ENCODE results near the gene PGAP6. TPM values are rescaled to one million over a fixed set of nuclear protein-coding genes. Genes with fewer than 3 reads are reported as not detected.

The PGAP6 gene
- total and polyA plus RNA-seq, 2 of the 4 experiments (the other 2 are of a cell fraction): 49.1 to 124 TPM

DNA sequence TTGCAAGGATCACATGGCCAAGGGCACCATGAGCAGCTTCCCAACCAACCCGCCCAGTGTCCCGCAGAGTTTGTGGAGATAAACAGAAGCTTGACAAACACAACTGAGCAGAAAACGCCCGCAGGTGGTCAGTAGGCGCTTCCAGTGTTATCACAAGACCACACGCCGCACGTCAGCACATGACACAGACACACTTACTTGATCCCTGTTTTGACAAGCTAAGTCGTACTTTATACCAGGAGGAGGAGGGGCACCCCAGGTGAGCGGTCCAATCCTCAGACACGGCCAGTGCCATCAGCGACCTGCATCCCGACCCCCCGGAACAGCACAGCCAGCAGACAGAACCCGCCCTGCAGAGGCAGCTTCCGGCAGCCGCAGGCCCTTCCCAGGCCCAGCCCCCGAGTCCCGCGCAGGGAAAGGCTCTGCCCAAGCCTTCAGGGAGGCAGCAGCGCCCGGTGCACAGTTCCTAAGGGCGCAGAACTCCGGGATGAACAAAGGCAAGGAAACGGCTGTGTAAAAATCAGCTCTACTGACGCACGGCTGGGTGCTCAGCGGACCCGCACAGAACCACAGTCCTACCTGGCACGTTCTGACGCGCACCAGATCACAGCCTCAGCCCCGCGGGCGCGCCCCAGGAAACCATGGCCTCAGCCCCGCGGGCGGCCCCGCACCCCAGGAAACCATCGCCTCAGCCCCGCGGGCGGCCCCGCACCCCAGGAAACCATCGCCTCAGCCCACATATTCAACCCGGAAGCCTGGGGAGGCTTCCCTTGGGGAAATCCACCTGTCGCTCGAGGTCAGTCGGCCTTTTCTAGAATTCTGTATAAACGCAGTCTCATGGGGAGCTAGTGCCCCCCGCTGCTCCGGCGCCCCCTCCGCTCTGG is 57.1 kb downstream of the PGAP6 start:
- BruUV-seq (replicated peaks): no TSS peak
- dilution Hi-C loops (cut with HindIII; ENCODE audit: low sequenced_read_pairs, unreplicated experiment): no loop called here

More for the DNA sequence above, 57.1 kb downstream of the PGAP6 start:
- Histone ChIP-seq H3K9me3 (ENCODE audit: control insufficient read depth, insufficient read depth, low read length) (no peaks in the 10 kb centered on the region), H3K4ac (ENCODE audit: low read depth, low read length) (no peak overlapping the region), H3K23ac (ENCODE audit: low read depth, low read length) (no peak overlapping the region), H3K9me1 (ENCODE audit: insufficient read depth, low read length) (peaks cover 26% of the 10 kb centered on the region), H3K4me3 (ENCODE audit: insufficient read depth, low read depth, low read length) (no peak overlapping the region), H4K8ac (ENCODE audit: low read depth in 2 of 2, low read length in 2 of 2) (no peak overlapping the region), H3K27ac (ENCODE audit: insufficient read depth, low read length) (no peak overlapping the region), H3K18ac (ENCODE audit: low read depth, low read length) (no peak overlapping the region), H3K4me2 (ENCODE audit: low read depth, low read length) (no peak overlapping the region), H4K20me1 (ENCODE audit: insufficient read depth, low read length) (peaks cover 80% of the 10 kb centered on the region), H2BK15ac (ENCODE audit: low read depth, low read length) (no peak overlapping the region), H3K9ac (ENCODE audit: low read depth, low read length) (no peak overlapping the region), H2BK20ac (ENCODE audit: low read depth, low read length) (no peak overlapping the region), H4K91ac (ENCODE audit: insufficient read depth, low read depth, low read length) (no peak overlapping the region), H3K56ac (ENCODE audit: extremely low read depth, insufficient read depth, low read length) (no peak overlapping the region), H3K27me3 (ENCODE audit: control insufficient read depth, insufficient read depth, low read length) (no peaks in the 10 kb centered on the region), H3K79me1 (ENCODE audit: low read depth in 1 of 2, low read length in 2 of 2) (peaks cover 32 to 68% of the 10 kb centered on the region in 2 experiments), H3K36me3 (ENCODE audit: control insufficient read depth, insufficient read depth, low read length) (no peaks in the 10 kb centered on the region; the same call in 1 of the 2 replicates), H2AK5ac (ENCODE audit: low read depth, low read length) (no peak overlapping the region), H3K4me1 (ENCODE audit: control insufficient read depth, insufficient read depth, low read length) (peaks cover 9% of the 10 kb centered on the region), H3K14ac (replicated peaks; ENCODE audit: low read depth, low read length) (no peak overlapping the region), H2BK120ac (ENCODE audit: low read depth, low read length) (no peak overlapping the region), H2AFZ (replicated peaks; ENCODE audit: low read length, poor library complexity) (no peak overlapping the region), H2BK5ac (ENCODE audit: low read depth, low read length, poor library complexity, severe bottlenecking) (no peak overlapping the region), H4K5ac (ENCODE audit: low read depth, low read length) (no peak overlapping the region), H2AK9ac (replicated peaks; ENCODE audit: low read depth, low read length, poor library complexity) (peak overlapping the region; percentile 88)
- in situ Hi-C loops (cut with MboI; ENCODE audit: low sequenced_read_pairs) (no loop called here), intact Hi-C loops (cut with micrococcal nuclease) (no loop called here)
- DNase-seq (no peak), ATAC-seq (ENCODE audit: low read depth) (no peak)
- CTCF ChIA-PET: no interaction called here
- TF ChIP-seq BHLHE40 (IDR thresholded peaks at IDR 0.05; ENCODE audit: low read depth, low read length) (no peak), RAD21 (IDR thresholded peaks at IDR 0.05; ENCODE audit: low read length) (no peak), MXI1 (IDR thresholded peaks at IDR 0.05; ENCODE audit: borderline replicate concordance, low read depth, low read length) (no peak)
- WGBS, 2 experiments (ENCODE audit: extremely low coverage in 2 of 2, insufficient read length in 1 of 2): 82% methylated on average over 41 of the region's 55 CpGs; no CpG with 5 or more reads in 1 of the 2 experiments
- POLR2A ChIA-PET (ENCODE audit: unreplicated experiment): no interaction called here
